ENCODE measurements around the gene KIAA0513.

KIAA0513 gene

GRCh38 chr16:85105475-85105874 is 77.9 kb downstream of the KIAA0513 start:
- no peak for DNase-seq (ENCODE audit: low read depth)
- H3K4me3 ChIP-seq (ENCODE audit: low read length): no peak overlapping the region
- no peak for TF ChIP-seq CTCF (IDR thresholded peaks at IDR 0.05; ENCODE audit: insufficient read depth, low read depth, low read length, missing control alignments)

- no peak overlapping the region for H3K4me3 ChIP-seq (ENCODE audit: low read length)
- no peak for DNase-seq (ENCODE audit: low read depth)
- TF ChIP-seq CTCF (IDR thresholded peaks at IDR 0.05; ENCODE audit: insufficient read depth, low read depth, low read length, missing control alignments): no peak
These were observed 79.5 kb downstream of the KIAA0513 start for GRCh38 chr16:85107083-85107482.

GRCh38 chr16:85107532-85107931 is 79.9 kb downstream of the KIAA0513 start:
- DNase-seq (ENCODE audit: low read depth): no peak
- no peak for TF ChIP-seq CTCF (IDR thresholded peaks at IDR 0.05; ENCODE audit: insufficient read depth, low read depth, low read length, missing control alignments)
- H3K4me3 ChIP-seq (ENCODE audit: low read length): no peak overlapping the region

GRCh38 chr16:85110105-85110504 is 82.5 kb downstream of the KIAA0513 start:
- no peak for DNase-seq (ENCODE audit: low read depth)
- H3K4me3 ChIP-seq (ENCODE audit: low read length): no peak overlapping the region
- no peak for TF ChIP-seq CTCF (IDR thresholded peaks at IDR 0.05; ENCODE audit: insufficient read depth, low read depth, low read length, missing control alignments)

- TF ChIP-seq CTCF (IDR thresholded peaks at IDR 0.05; ENCODE audit: insufficient read depth, low read depth, low read length, missing control alignments): no peak
- no peak overlapping the region for H3K4me3 ChIP-seq (ENCODE audit: low read length)
- no peak for DNase-seq (ENCODE audit: low read depth)
These were observed 83.6 kb downstream of the KIAA0513 start for GRCh38 chr16:85111184-85111583.

- H3K4me3 ChIP-seq (ENCODE audit: low read length): no peak within 1 kb of the TSS
- no peak for TF ChIP-seq CTCF (IDR thresholded peaks at IDR 0.05; ENCODE audit: insufficient read depth, low read depth, low read length, missing control alignments)
- DNase-seq (ENCODE audit: low read depth): no peak
These were observed 84.8 kb downstream of the KIAA0513 start, which contains the start of gene CIBAR2 for GRCh38 chr16:85112364-85112763. CIBAR2 (minus strand) TSS chr16:85112472; CDS start chr16:85112352, 120 bp downstream.

- no peak for DNase-seq (ENCODE audit: low read depth)
- no peak for TF ChIP-seq CTCF (IDR thresholded peaks at IDR 0.05; ENCODE audit: insufficient read depth, low read depth, low read length, missing control alignments)
- no peak overlapping the region for H3K4me3 ChIP-seq (ENCODE audit: low read length)
These were observed 85.7 kb downstream of the KIAA0513 start for GRCh38 chr16:85113168-85113733.

Data from epithelial cell of esophagus (primary cell).